HepG2 (cell line): ENCODE data around the gene RAPGEFL1. TPM values are rescaled to one million over a fixed set of nuclear protein-coding genes. Genes with fewer than 3 reads are reported as not detected.
A peak's percentile ranks its signal among the peaks of the same experiment; 100 is the strongest.

Experiments used
- ELF4 ChIP-seq: sonication (generic); formaldehyde crosslinking; IDR thresholded peaks from 2 replicates; pipeline ENCODE4 v1.5.0; 2020; ENCODE audit warnings: missing genetic modification reagents, mild to moderate bottlenecking, moderate library complexity, borderline replicate concordance
- KMT2B ChIP-seq: IDR thresholded peaks from 2 replicates; pipeline ENCODE4 v1.6.1; 2016; ENCODE audit warnings: missing genetic modification reagents, missing compliant biosample characterization
- MBNL3 ChIP-seq: fragments of 250-450 bp; sonication (Bioruptor Pico); conservative IDR thresholded peaks from 2 replicates; pipeline ENCODE4 v1.8.0; 2022; ENCODE audit warnings: mild to moderate bottlenecking, inconsistent platforms
- NPAS2 ChIP-seq: sonication (generic); formaldehyde crosslinking; IDR thresholded peaks from 2 replicates; pipeline ENCODE4 v1.8.0; 2022; ENCODE audit warnings: mild to moderate bottlenecking, missing genetic modification reagents, borderline replicate concordance
- PAWR ChIP-seq: sonication (generic); formaldehyde crosslinking; IDR thresholded peaks from 2 replicates; pipeline ENCODE4 v1.4.0; 2020; ENCODE audit warnings: missing genetic modification reagents, mild to moderate bottlenecking, borderline replicate concordance
- ZIK1 ChIP-seq: sonication (generic); formaldehyde crosslinking; IDR thresholded peaks from 2 replicates; pipeline ENCODE4 v1.5.0; 2020; ENCODE audit warnings: mild to moderate bottlenecking, low read depth, missing genetic modification reagents, borderline replicate concordance
- ZNF180 ChIP-seq: sonication (generic); formaldehyde crosslinking; IDR thresholded peaks from 2 replicates; pipeline ENCODE4 v1.4.0; 2020; ENCODE audit warnings: low read depth, missing genetic modification reagents, borderline replicate concordance
- ZNF496 ChIP-seq: sonication (generic); formaldehyde crosslinking; IDR thresholded peaks from 2 replicates; pipeline ENCODE4 v1.8.1; 2023; ENCODE audit warnings: mild to moderate bottlenecking, moderate library complexity, missing genetic modification reagents; ENCODE audit not compliant: insufficient replicate concordance
- ZNF550 ChIP-seq: sonication (generic); formaldehyde crosslinking; IDR thresholded peaks from 2 replicates; pipeline ENCODE4 v1.4.0; 2020; ENCODE audit warnings: mild to moderate bottlenecking, missing genetic modification reagents, borderline replicate concordance
- ZSCAN29 ChIP-seq: sonication (generic); formaldehyde crosslinking; conservative IDR thresholded peaks from 2 replicates; pipeline ENCODE4 v1.4.0; 2020; ENCODE audit warnings: mild to moderate bottlenecking, missing genetic modification reagents
- polyA plus RNA-seq, 8 experiments: library from polyadenylated mRNA; depleted of rRNA in 3 of 8; stranded (reverse) in 7 of 8; unstranded in 1 of 8; fragments of >200 nt; fragmentation: Illumina TruSeq in 4 of 8; extraction: Trizol in 4 of 8; gene quantifications; 2 replicates each; pipeline versions ENCODE4 v1.2.1 to v1.2.3, GENCODE V29; 2011 to 2016; ENCODE audit warnings: low read depth in 4 of 8, missing spikeins in 1 of 8, mixed read lengths in 1 of 8; ENCODE audit not compliant: insufficient read depth in 1 of 8
- total RNA-seq, 5 experiments: library from RNA; depleted of rRNA; stranded (reverse); fragments of >200 nt; fragmentation: Illumina TruSeq; extraction: Trizol; gene quantifications; 2 replicates each; pipeline ENCODE4 v1.2.3, GENCODE V29; 2016; ENCODE audit warnings: low read depth in 1 of 5
- TF ChIP-seq, protein P1 (sequence below), 2 experiments: IDR thresholded peaks; 2 replicates each; pipeline ENCODE4 v1.6.1; 2011 to 2012; ENCODE audit warnings: low read length in 2 of 2, borderline replicate concordance in 1 of 2, low read depth in 1 of 2, mild to moderate bottlenecking in 1 of 2, moderate library complexity in 1 of 2
- TF ChIP-seq, protein P2 (sequence below): sonication (generic); formaldehyde crosslinking; IDR thresholded peaks from 2 replicates; pipeline ENCODE4 v1.8.1; 2022; ENCODE audit warnings: mild to moderate bottlenecking, missing genetic modification reagents
- TF ChIP-seq, protein P3 (sequence below): sonication (generic); formaldehyde crosslinking; IDR thresholded peaks from 2 replicates; pipeline ENCODE4 v1.4.0; 2020; ENCODE audit warnings: missing genetic modification reagents, borderline replicate concordance
- TF ChIP-seq, protein P4 (sequence below): sonication (generic); formaldehyde crosslinking; IDR thresholded peaks from 2 replicates; pipeline ENCODE4 v1.4.0; 2020; ENCODE audit warnings: missing genetic modification reagents; ENCODE audit errors: not compliant biosample characterization

RAPGEFL1 gene
- total and polyA plus RNA-seq, 2 of the 13 experiments (the other 11 are each of a cell fraction or from before 2014, with no cell fraction given): 4.5 to 7.8 TPM

DNA sequence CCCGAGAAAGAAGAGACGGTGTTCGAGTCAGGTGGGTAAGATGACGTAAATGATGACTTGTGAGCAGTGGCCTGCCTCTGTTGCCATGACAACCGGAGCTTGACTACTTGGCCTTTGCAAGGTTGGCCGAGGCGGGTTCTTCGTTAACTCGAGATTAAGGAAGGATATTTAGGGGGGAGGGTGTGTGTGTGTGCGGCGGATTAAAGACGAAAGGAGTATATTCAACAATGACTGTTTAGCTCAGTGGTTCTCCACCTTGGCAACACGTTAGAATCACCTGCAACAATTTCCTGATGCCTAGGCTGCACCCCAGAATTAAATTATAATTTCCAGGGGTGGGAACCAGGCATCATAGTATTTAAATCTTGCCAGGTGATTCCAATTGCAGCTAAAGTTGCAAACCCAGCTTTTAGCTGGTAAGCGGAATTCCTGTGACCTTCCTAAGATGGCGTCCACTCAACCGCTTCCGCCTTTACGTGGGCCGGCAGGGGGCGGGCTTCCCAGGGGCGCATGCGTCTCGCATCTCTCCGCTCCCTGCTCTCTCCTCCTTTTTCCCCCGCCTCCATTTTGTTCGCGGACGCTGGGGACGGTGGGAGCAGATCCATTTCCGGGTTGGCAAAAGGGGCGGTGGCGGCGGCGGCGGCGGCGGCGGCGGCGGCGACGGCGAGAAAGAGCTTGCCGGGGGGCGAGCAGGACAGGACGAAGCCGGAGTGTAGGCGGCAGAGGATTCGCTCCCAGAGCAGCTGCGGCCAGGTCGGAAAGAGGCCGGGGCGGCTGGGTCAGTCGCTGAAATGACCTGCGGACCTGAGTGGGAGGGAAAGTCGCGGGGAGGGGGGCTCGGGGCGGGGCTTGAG is 41.7 kb downstream of the RAPGEFL1 start, which contains the start of gene WIPF2 (continued):
- TF ChIP-seq ZNF496 (CRISPR knock-in tag): no peak
- TF ChIP-seq NPAS2 (CRISPR knock-in tag): no peak
- TF ChIP-seq, protein P1, sequence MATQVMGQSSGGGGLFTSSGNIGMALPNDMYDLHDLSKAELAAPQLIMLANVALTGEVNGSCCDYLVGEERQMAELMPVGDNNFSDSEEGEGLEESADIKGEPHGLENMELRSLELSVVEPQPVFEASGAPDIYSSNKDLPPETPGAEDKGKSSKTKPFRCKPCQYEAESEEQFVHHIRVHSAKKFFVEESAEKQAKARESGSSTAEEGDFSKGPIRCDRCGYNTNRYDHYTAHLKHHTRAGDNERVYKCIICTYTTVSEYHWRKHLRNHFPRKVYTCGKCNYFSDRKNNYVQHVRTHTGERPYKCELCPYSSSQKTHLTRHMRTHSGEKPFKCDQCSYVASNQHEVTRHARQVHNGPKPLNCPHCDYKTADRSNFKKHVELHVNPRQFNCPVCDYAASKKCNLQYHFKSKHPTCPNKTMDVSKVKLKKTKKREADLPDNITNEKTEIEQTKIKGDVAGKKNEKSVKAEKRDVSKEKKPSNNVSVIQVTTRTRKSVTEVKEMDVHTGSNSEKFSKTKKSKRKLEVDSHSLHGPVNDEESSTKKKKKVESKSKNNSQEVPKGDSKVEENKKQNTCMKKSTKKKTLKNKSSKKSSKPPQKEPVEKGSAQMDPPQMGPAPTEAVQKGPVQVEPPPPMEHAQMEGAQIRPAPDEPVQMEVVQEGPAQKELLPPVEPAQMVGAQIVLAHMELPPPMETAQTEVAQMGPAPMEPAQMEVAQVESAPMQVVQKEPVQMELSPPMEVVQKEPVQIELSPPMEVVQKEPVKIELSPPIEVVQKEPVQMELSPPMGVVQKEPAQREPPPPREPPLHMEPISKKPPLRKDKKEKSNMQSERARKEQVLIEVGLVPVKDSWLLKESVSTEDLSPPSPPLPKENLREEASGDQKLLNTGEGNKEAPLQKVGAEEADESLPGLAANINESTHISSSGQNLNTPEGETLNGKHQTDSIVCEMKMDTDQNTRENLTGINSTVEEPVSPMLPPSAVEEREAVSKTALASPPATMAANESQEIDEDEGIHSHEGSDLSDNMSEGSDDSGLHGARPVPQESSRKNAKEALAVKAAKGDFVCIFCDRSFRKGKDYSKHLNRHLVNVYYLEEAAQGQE (IDR thresholded peaks at IDR 0.05; ENCODE audit: borderline replicate concordance in 1 of 2, low read depth in 1 of 2, low read length in 2 of 2): 0 out of 4 replicates have a peak, but pooled peaks of 1 of the 2 experiments have one; percentile 25
- peak; percentile 84 for TF ChIP-seq KMT2B (CRISPR knock-in tag)
- no peak for TF ChIP-seq ZIK1 (CRISPR knock-in tag)
- TF ChIP-seq ZNF180 (CRISPR knock-in tag): no peak
- TF ChIP-seq, protein P2, sequence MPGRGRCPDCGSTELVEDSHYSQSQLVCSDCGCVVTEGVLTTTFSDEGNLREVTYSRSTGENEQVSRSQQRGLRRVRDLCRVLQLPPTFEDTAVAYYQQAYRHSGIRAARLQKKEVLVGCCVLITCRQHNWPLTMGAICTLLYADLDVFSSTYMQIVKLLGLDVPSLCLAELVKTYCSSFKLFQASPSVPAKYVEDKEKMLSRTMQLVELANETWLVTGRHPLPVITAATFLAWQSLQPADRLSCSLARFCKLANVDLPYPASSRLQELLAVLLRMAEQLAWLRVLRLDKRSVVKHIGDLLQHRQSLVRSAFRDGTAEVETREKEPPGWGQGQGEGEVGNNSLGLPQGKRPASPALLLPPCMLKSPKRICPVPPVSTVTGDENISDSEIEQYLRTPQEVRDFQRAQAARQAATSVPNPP (CRISPR knock-in tag): no peak
- TF ChIP-seq, protein P3, sequence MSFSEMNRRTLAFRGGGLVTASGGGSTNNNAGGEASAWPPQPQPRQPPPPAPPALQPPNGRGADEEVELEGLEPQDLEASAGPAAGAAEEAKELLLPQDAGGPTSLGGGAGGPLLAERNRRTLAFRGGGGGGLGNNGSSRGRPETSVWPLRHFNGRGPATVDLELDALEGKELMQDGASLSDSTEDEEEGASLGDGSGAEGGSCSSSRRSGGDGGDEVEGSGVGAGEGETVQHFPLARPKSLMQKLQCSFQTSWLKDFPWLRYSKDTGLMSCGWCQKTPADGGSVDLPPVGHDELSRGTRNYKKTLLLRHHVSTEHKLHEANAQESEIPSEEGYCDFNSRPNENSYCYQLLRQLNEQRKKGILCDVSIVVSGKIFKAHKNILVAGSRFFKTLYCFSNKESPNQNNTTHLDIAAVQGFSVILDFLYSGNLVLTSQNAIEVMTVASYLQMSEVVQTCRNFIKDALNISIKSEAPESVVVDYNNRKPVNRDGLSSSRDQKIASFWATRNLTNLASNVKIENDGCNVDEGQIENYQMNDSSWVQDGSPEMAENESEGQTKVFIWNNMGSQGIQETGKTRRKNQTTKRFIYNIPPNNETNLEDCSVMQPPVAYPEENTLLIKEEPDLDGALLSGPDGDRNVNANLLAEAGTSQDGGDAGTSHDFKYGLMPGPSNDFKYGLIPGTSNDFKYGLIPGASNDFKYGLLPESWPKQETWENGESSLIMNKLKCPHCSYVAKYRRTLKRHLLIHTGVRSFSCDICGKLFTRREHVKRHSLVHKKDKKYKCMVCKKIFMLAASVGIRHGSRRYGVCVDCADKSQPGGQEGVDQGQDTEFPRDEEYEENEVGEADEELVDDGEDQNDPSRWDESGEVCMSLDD (CRISPR knock-in tag): 0 out of 2 replicates have a peak, but pooled peaks have one; percentile 11
- peak; percentile 84; the same call in 1 of the 2 replicates for TF ChIP-seq PAWR (CRISPR knock-in tag)
- peak; percentile 99 for TF ChIP-seq ELF4
- TF ChIP-seq ZSCAN29 (CRISPR knock-in tag): peak; percentile 80
- TF ChIP-seq, protein P4, sequence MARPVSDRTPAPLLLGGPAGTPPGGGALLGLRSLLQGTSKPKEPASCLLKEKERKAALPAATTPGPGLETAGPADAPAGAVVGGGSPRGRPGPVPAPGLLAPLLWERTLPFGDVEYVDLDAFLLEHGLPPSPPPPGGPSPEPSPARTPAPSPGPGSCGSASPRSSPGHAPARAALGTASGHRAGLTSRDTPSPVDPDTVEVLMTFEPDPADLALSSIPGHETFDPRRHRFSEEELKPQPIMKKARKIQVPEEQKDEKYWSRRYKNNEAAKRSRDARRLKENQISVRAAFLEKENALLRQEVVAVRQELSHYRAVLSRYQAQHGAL: no peak
- TF ChIP-seq MBNL3 (CRISPR knock-in tag): no peak
- TF ChIP-seq ZNF550: no peak
